ENCODE data around the gene TBCK. TPM values are rescaled to one million over a fixed set of nuclear protein-coding genes. Genes with fewer than 3 reads are reported as not detected.

Gene TBCK
- total RNA-seq, 1 donor from 2014 or later: 16.3 TPM

DNA sequence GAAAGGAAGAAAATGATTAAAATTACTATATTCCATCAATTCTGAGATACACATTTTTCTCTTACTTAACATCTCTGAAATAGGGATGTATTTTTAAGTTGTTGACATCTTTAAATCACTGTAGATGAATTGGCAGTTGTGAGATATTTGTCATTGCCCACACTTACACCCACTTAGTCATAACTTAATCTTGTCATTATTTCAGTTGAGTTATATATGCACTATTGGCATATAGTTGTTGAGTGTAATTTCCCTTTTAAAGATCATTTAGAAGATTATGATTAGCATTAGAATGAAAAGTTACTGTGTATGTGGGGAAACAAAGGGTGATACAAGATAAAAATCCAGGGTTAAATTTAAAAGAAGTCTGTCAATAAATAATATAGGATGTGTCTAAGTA is 2.5 kb upstream of the TBCK start:
- Histone ChIP-seq H3K27me3 (ENCODE audit: control insufficient read depth, insufficient read depth, low read length) (no peaks in the 10 kb centered on the region), H3K36me3 (ENCODE audit: control insufficient read depth, insufficient read depth, low read length) (no peaks in the 10 kb centered on the region), H3K4me3 (ENCODE audit: low read depth, low read length) (no peak overlapping the region)
- FAIRE-seq (no peak), DNase-seq (ENCODE audit: low read depth) (peak; percentile 22)
- TF ChIP-seq, protein P1, sequence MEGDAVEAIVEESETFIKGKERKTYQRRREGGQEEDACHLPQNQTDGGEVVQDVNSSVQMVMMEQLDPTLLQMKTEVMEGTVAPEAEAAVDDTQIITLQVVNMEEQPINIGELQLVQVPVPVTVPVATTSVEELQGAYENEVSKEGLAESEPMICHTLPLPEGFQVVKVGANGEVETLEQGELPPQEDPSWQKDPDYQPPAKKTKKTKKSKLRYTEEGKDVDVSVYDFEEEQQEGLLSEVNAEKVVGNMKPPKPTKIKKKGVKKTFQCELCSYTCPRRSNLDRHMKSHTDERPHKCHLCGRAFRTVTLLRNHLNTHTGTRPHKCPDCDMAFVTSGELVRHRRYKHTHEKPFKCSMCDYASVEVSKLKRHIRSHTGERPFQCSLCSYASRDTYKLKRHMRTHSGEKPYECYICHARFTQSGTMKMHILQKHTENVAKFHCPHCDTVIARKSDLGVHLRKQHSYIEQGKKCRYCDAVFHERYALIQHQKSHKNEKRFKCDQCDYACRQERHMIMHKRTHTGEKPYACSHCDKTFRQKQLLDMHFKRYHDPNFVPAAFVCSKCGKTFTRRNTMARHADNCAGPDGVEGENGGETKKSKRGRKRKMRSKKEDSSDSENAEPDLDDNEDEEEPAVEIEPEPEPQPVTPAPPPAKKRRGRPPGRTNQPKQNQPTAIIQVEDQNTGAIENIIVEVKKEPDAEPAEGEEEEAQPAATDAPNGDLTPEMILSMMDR (IDR thresholded peaks at IDR 0.05; ENCODE audit: insufficient read depth, low read length, severe bottlenecking): no peak

DNA sequence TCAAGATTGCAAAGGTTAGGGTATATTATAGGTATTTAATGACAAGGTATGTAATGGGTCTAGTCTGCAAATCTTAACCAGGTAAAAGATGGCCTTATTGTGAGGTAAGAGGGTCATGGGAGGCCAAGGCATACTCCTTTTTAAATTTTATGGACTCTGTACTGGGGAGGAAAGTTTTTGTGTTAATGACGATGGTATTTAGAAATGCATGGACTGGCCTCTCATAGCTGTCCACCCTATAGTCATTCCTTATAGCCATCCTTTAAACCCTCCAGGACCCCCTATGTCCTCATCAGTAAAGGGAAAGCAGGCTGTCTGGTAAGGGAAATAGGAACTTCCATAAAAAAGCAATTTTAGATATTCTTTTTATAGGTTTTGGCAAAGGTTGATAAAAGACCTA is 1.8 kb upstream of the TBCK start:
- H3K27me3 ChIP-seq (ENCODE audit: control insufficient read depth, insufficient read depth, low read length): no peaks in the 10 kb centered on the region
- DNase-seq (ENCODE audit: low read depth) (no peak), FAIRE-seq (no peak)
- TF ChIP-seq, protein P1 (IDR thresholded peaks at IDR 0.05; ENCODE audit: insufficient read depth, low read length, severe bottlenecking): no peak
- no peaks in the 10 kb centered on the region for H3K36me3 ChIP-seq (ENCODE audit: control insufficient read depth, insufficient read depth, low read length)
- H3K4me3 ChIP-seq (ENCODE audit: low read depth, low read length): no peak overlapping the region

DNA sequence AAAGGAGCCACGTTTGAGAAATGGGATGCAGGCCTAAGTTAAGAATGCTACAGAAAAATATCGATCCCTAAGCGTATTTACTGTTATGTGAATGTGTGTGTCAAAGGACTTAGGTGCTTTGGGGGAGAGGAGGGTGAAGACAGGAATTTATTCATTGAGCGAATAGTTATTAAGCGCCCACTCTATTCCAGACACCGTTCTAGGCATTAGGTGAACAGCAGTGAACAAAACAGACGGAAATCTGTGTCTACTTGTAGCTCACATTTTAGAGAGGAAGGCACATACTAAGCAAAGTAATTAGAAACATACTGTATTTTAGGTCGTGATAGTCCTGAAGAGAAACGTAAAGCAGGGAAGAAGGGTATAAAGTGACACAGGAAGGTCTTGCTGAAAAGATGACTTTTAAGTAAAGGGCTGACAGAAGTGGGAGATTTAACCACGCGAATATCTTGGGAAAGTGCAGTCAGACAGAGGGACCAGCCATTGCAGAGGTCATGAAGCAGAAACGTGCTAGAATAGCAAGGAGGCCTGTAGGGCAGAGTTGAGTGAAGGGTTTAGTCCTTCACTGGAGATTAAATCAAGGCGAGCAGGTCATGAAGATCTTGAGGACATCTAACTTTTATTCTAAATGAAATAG is 882 bp upstream of the TBCK start:
- TF ChIP-seq, protein P1 (IDR thresholded peaks at IDR 0.05; ENCODE audit: insufficient read depth, low read length, severe bottlenecking): no peak
- FAIRE-seq (no peak), DNase-seq (ENCODE audit: low read depth) (no peak)
- Histone ChIP-seq H3K36me3 (ENCODE audit: control insufficient read depth, insufficient read depth, low read length) (no peaks in the 10 kb centered on the region), H3K27me3 (ENCODE audit: control insufficient read depth, insufficient read depth, low read length) (no peaks in the 10 kb centered on the region), H3K4me3 (ENCODE audit: low read depth, low read length) (peak overlapping the region; percentile 51)

DNA sequence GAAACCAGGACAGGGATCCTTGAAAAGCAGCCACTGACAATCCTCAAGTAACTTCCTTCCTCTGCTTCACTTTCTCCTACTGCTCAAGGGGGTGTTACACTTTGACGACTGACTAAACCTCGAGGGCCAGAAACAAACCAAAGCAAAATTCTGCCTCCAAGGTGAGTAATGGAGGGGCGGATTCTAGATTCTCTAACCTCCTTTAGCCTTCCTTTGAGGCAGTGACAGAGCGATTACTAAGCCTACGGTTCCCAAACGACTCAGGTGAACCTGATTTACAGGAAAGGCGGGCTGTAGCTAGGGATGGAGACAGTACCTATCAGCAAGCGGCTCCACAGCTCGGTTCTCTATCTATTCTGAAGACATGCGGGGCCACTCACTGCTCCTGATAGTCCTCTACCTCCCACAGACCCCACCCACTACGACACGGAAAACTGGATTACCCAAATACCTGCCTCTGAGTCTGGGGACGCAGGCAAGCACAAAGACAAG is 487 bp downstream of the TBCK start:
- Histone ChIP-seq H3K4me3 (ENCODE audit: low read depth, low read length) (peak overlapping the region; percentile 51), H3K36me3 (ENCODE audit: control insufficient read depth, insufficient read depth, low read length) (no peaks in the 10 kb centered on the region), H3K27me3 (ENCODE audit: control insufficient read depth, insufficient read depth, low read length) (no peaks in the 10 kb centered on the region)
- FAIRE-seq (peak; percentile 64), DNase-seq (ENCODE audit: low read depth) (peak; percentile 98)
- TF ChIP-seq, protein P1 (IDR thresholded peaks at IDR 0.05; ENCODE audit: insufficient read depth, low read length, severe bottlenecking): no peak

DNA sequence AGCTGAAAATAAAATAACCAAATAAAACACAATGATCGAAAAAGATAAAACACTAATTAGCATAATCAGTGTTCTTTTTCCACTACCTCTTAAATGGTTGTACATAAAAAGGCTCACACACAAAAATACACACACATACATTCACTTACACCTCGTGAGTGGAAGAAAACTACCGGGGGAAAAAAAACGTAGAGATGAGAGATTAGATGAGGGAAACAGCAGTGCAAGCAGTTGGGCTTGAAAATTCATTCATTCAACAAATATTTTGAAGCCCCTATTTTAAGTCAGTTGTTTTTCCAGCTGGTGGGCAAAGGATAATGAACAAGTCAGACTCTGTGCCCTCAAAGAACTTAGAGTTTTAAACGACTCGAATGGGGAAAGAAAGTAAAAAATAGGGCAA is 1.0 kb downstream of the TBCK start:
- no peaks in the 10 kb centered on the region for H3K27me3 ChIP-seq (ENCODE audit: control insufficient read depth, insufficient read depth, low read length)
- DNase-seq (ENCODE audit: low read depth): no peak
- peak overlapping the region; percentile 51 for H3K4me3 ChIP-seq (ENCODE audit: low read depth, low read length)
- no peaks in the 10 kb centered on the region for H3K36me3 ChIP-seq (ENCODE audit: control insufficient read depth, insufficient read depth, low read length)
- TF ChIP-seq, protein P1 (IDR thresholded peaks at IDR 0.05; ENCODE audit: insufficient read depth, low read length, severe bottlenecking): no peak
- FAIRE-seq: no peak

Measured in bronchial epithelial cell (primary cell).